Prostate gland (tissue), 2 donors: Measurements from ENCODE around the gene MRPL49. TPM values are rescaled to one million over a fixed set of nuclear protein-coding genes. Genes with fewer than 3 reads are reported as not detected.

Source experiments
- DNase-seq: peaks from one replicate; pipeline ENCODE4 v3.0.0-alpha.2; 2019; ENCODE audit warnings: low spot score
- H3K27ac ChIP-seq, 2 donors: fragments of 200-600 bp; sonication (generic); 2 replicates each; pipeline ENCODE4 v1.5.1; 2017 to 2019
- H3K27me3 ChIP-seq: fragments of 200-600 bp; sonication (generic); replicated peaks from 2 replicates; pipeline ENCODE4 v1.5.1; 2019; ENCODE audit not compliant: insufficient read depth
- H3K36me3 ChIP-seq, 2 donors: fragments of 200-600 bp; sonication (generic); 1 replicate in 1 of 2; 2 replicates in 1 of 2; pipeline versions ENCODE4 v1.5.1 to v1.8.1; 2017 to 2019
- H3K4me1 ChIP-seq: fragments of 200-600 bp; sonication (generic); replicated peaks from 2 replicates; pipeline ENCODE4 v1.5.1; 2019
- H3K4me3 ChIP-seq, 2 donors: fragments of 200-600 bp; sonication (generic); 2 replicates each; pipeline ENCODE4 v1.5.1; 2017 to 2019
- H3K9me3 ChIP-seq: fragments of 200-600 bp; sonication (generic); 2 replicates; pipeline ENCODE4 v1.5.1; 2017
- CTCF ChIP-seq, 4 experiments: fragments of 200-600 bp in 2 of 4; fragments of 450-650 bp in 2 of 4; sonication (generic) in 2 of 4; IDR thresholded peaks; 1 replicate in 3 of 4; 2 replicates in 1 of 4; pipeline ENCODE4 v1.5.1; 2016 to 2019; ENCODE audit warnings: antibody characterized with exemption in 4 of 4, mild to moderate bottlenecking in 2 of 4, moderate library complexity in 2 of 4
- POLR2A ChIP-seq: fragments of 450-650 bp; IDR thresholded peaks from one replicate; pipeline ENCODE4 v1.6.1; 2016; ENCODE audit warnings: antibody characterized with exemption, mild to moderate bottlenecking
- POLR2AphosphoS5 ChIP-seq: sonication (generic); formaldehyde crosslinking; IDR thresholded peaks from one replicate; pipeline ENCODE4 v1.6.1; 2017; ENCODE audit warnings: antibody characterized with exemption
- whole genome bisulfite sequencing: methylation state at CpG from one replicate; pipeline ENCODE4 v1.1.5; 2018; 5-methylcytosine and 5-hydroxymethylcytosine counted together
- intact Hi-C: fragments of 100-400 bp; cut with DNase I; formaldehyde crosslinking; loops from one replicate; pipeline ENCODE4 v1.14.2; 2022
- total RNA-seq, 2 donors: library from RNA; depleted of rRNA; stranded (reverse); fragments of >200 nt; gene quantifications; one replicate each; pipeline ENCODE4 v1.1.0, GENCODE V29; 2016

Gene MRPL49
- total RNA-seq, 2 donors from 2014 or later: 99.9 to 113 TPM

DNA sequence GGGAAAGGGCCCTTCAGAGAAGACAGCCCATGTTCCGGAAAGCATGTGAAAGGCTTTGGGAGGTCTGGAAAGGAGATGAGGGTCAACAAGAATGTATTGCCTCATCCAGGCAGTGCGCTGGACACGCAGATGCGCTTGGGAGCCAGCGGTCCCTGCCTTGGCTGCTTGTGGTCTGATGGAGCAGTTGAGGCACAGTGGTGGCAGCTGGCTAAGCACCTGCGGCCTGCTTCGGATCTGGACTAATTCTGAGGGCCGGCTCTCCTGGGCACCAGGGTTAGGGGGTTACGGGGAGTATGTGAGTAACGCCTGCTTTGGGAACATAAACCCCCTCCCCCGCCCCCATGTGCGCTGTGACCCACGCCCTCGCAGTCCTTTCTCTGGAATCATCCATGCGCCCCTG, 15.0 kb upstream of the MRPL49 start:
- intact Hi-C loops: no loop called here
- H3K36me3 ChIP-seq: no peaks in the 10 kb centered on the region
- WGBS: 94% methylated on average over 15 of the region's 15 CpGs
- H3K9me3 ChIP-seq: no peaks in the 10 kb centered on the region
- no peak overlapping the region for H3K4me3 ChIP-seq
- DNase-seq: no peak
- no peak overlapping the region for H3K27ac ChIP-seq
- no peak for TF ChIP-seq POLR2AphosphoS5
- TF ChIP-seq POLR2A: no peak
- H3K4me1 ChIP-seq: peaks cover 15% of the 10 kb centered on the region
- H3K27me3 ChIP-seq: no peaks in the 10 kb centered on the region

GRCh38 chr11:65107751-65108468, 14.2 kb upstream of the MRPL49 start:
- DNase-seq: no peak
- H3K27ac ChIP-seq: peak overlapping the region; percentile 30 to 33
- no peaks in the 10 kb centered on the region for H3K9me3 ChIP-seq
- peaks cover 11% of the 10 kb centered on the region for H3K4me1 ChIP-seq
- 93% methylated on average over 51 of the region's 52 CpGs for WGBS
- no peak overlapping the region for H3K4me3 ChIP-seq
- intact Hi-C loops: no loop called here
- no peaks in the 10 kb centered on the region for H3K36me3 ChIP-seq
- no peaks in the 10 kb centered on the region for H3K27me3 ChIP-seq
- TF ChIP-seq POLR2A (no peak), CTCF (IDR thresholded peaks at IDR 0.05) (no peak), POLR2AphosphoS5 (no peak)

- no peaks in the 10 kb centered on the region for H3K36me3 ChIP-seq
- intact Hi-C loops: no loop called here
- H3K9me3 ChIP-seq: no peaks in the 10 kb centered on the region
- no peak for DNase-seq
- TF ChIP-seq POLR2AphosphoS5 (peak; percentile 70), CTCF (IDR thresholded peaks at IDR 0.05) (no peak)
- H3K4me3 ChIP-seq: no peak overlapping the region
- H3K4me1 ChIP-seq: peaks cover 13% of the 10 kb centered on the region
- 94% methylated on average over 35 of the region's 38 CpGs for WGBS
- H3K27me3 ChIP-seq: no peaks in the 10 kb centered on the region
- peak overlapping the region; percentile 30 to 33 for H3K27ac ChIP-seq
Measured at GRCh38 chr11:65108469-65109123, 13.5 kb upstream of the MRPL49 start.

GRCh38 chr11:65109231-65110198, 12.6 kb upstream of the MRPL49 start:
- 89% methylated on average over 36 of the region's 36 CpGs for WGBS
- Histone ChIP-seq H3K9me3 (no peaks in the 10 kb centered on the region), H3K27me3 (no peaks in the 10 kb centered on the region), H3K36me3 (no peaks in the 10 kb centered on the region), H3K4me3 (no peak overlapping the region), H3K4me1 (peaks cover 11% of the 10 kb centered on the region), H3K27ac (no peak overlapping the region)
- intact Hi-C loops: loop anchor here (10.0 kb wide), 2 partner anchors 195 to 255 kb away; partner anchors contain the start of gene ATG2A
- DNase-seq: no peak
- TF ChIP-seq POLR2AphosphoS5: no peak
- TF ChIP-seq CTCF (IDR thresholded peaks at IDR 0.05): no peak
- no peak for TF ChIP-seq POLR2A

DNA sequence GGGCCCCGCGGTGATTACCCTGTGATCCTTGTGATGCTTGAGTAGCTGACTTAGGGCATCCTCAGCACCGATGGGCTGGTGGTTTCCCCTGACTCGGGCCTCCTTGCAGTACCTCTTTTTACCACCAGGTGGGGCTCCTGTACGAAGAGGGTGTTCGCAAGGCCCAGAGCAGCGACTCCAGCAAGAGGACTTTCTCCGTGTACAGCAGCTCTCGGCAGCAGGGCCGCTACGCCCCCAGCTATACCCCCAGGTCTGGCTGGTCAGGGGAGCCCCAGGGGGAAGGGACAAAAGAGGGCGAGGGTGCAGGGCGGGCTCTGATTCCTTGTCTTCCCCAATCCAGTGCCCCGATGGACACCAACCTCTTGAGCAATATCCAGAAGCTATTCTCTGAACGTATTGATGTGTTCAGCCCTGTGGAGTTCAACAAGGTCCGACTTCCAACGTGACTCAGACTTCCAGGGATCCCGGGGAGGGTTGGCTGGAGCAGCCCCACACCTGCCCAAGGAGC, 11.7 kb upstream of the MRPL49 start:
- Histone ChIP-seq H3K36me3 (no peaks in the 10 kb centered on the region), H3K27ac (peak overlapping the region; percentile 34 to 60), H3K4me1 (peaks cover 7% of the 10 kb centered on the region), H3K27me3 (no peaks in the 10 kb centered on the region), H3K4me3 (no peak overlapping the region), H3K9me3 (no peaks in the 10 kb centered on the region)
- WGBS: 16% methylated on average over 18 of the region's 18 CpGs
- peak; percentile 86 for DNase-seq
- TF ChIP-seq CTCF (IDR thresholded peaks at IDR 0.05) (peak; percentile 98), POLR2AphosphoS5 (peak; percentile 68), POLR2A (no peak)
- intact Hi-C loops: loop anchor here (10.0 kb wide), 2 partner anchors 196 to 256 kb away; partner anchors contain the start of gene ATG2A
